ENCODE results near the gene PCSK5.
"Not testable (repeated sequence)": the region's sequence is repeated elsewhere in the genome, so short reads cannot be mapped to it uniquely, and the experiment has no call there.

The PCSK5 gene

DNA sequence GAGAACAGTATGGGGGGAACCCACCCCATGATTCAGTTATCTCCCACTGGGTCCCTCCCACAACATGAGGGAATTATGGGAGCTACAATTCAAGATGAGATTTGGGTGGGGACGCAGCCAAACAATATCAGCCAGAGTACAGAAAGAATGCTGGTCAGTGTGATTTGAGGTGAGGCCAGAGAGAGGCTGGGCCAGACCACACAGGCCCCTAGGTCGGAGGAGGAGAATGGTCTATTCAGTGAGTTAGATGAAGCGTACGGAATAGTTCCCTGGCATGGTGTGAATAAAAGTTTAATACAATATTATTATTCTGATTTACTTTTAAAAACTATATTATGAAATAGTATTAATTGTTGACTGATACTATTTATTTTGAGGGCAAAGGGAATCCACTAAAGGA, 39.7 kb downstream of the PCSK5 start:
- DNase-seq = no peak

DNA sequence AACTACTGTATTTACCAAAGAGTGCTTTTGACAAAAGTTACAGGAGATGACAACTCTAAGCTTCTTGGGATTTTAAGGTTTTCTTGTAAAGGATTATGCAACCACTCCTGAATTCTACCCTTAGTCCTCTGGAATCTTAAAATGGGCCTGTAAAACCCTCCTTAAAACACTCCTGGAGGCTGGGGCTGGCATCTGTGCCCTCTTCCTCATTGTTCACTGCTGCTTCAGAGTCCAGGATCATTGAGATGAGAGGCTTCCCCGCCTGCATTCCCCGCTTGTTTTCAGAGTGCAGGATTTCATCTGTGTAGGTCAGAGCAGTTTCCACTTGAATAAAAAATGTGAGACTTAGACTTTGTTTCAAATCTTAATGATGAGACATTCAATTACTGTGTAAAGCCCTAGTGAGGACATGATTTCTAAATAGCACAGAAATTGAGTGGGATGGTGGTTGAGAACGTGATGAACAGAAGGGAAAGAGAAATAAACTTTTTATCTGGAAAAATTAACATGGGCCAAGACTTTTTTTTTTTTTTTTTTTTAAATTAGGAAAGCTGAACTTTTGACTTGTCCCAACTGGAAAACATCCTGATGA, 40.4 kb downstream of the PCSK5 start:
- DNase-seq = no peak

DNA sequence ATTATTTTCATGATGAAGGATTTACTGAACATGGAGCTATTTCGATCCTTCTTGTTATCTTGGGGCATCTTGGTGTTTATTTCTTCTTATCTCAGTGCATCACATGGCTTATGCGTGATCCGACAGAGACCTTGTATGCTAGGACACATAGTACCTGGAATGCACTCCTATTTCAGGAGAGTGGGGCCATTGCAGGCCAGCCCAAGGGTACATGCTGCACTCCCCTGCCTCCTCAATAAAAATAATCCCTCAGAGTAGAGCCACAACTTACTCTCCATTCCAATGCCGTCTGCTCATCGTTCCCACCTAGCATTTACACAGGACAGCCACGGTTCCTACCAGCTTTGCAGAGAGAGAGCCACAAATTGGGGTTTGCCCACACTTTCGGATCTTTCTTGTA, 43.5 kb downstream of the PCSK5 start:
- no peak for DNase-seq

DNA sequence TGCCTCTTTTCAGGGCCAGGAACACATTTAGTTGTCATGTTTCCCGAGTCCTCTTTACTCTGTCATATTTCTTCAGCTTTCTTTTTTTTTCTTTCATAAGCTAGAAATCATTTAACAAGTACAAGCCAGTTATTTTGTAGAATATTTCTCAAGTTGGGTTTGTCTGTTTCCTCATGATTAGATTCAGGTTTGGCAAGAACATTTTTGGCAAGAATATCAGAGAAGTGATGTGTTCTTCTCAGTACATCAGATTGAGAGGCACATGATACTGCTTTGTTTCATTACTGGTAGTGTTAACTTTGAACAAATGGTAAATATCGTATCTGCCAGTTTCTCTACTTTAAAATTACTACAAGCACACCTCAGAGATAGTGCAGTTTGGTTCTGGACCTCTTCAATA, 45.1 kb downstream of the PCSK5 start:
- peak; percentile 60 for DNase-seq

DNA sequence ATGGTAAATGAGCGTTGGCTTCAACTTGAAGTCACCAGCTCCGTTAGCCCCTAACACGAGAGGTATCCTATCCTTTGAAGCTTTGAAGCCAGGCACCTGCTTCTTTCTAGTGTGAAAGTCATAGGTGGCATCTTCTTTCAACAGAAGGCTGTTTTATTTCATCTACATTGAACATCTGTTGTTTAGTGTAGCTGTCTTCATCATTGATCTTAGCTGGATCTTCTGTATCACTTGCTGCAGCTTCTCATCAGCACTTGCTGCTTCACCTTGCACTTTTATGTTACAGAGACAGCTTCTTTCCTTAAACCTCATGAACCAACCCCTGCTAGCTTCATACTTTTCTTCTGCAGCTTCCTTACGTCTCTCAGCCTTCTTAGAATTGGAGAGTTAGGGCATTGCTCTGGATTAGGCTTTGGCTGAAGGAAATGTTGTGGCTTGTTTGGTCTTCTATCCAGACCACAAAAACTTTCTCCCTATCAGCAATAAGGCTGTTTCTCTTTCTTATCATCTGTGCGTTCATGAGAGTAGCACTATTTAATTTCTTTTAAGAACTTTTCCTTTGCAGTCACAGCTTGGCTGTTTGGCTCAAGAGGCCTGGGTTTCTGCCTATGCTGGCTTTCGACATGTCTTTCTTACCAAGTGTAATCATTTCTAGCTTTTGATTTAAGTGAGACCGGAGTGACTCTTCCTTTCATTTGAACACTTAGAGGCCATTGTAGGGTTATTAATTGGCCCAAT, 47.2 kb downstream of the PCSK5 start:
- DNase-seq = peak; percentile 42

DNA sequence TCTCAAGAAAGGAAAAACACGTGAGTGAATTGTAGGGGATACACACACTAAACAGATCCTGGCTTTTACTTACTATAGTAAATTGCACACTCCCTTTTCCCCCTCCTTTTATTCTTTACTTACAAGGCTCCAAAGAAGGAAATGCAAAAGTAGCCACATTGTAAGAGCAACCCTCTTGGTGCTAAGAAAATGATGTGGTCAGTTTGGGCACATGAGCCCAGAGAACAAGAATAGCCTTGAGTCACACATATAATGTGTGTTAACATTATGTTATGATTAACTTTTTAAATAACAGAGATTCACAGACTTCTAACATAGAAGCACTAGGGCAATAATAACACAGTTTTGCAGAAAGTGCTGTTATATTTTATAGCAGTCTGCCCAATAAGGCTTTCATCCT, 48.5 kb downstream of the PCSK5 start:
- peak; percentile 18 for DNase-seq

DNA sequence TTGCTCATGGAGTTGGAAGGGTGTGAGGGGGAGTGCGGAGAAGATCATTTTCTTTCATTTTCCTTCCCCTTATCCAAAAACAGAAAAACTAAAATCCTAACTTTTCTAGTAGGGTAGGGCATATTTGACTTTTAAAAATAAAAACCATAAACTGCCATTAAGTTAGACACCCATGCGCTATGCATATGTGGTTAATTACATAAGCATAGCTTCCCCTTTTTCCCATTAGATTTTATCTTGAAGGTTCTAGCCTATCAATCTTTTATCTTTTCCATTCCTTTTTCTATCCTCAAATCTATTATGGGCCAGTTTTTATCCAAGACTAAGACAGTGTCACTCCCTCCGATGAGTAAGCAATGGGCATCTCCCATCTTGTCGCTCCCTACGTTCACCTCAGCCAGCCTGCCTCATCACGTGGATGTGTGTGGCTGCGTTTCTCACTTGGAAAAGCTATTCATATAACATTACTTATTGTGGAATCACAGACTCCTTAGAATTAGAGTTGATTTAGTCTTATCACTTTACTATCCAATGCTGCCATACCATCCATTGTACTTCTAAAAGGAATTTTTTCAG, 49.2 kb downstream of the PCSK5 start:
- DNase-seq = peak; percentile 57

DNA sequence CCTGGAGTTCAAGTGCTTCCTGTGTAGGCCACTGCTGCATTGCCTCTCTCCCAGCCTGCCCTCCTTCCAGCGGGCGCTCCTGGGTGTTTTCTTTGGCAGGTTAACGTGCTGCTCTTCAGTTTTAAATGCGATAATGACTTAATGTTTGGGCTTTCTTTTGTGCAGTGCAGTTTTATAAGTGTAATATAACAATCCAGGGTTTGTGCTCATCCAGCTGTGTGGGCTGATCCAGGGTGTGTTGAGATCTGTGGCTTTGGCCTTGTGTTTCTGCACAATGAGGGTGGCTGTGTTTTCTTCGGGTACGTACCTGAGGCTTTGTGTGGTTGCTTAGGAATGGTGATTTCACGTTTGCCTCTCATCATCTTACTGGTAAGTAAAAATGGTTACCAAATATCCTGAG, 50.6 kb downstream of the PCSK5 start:
- no peak for DNase-seq

DNA sequence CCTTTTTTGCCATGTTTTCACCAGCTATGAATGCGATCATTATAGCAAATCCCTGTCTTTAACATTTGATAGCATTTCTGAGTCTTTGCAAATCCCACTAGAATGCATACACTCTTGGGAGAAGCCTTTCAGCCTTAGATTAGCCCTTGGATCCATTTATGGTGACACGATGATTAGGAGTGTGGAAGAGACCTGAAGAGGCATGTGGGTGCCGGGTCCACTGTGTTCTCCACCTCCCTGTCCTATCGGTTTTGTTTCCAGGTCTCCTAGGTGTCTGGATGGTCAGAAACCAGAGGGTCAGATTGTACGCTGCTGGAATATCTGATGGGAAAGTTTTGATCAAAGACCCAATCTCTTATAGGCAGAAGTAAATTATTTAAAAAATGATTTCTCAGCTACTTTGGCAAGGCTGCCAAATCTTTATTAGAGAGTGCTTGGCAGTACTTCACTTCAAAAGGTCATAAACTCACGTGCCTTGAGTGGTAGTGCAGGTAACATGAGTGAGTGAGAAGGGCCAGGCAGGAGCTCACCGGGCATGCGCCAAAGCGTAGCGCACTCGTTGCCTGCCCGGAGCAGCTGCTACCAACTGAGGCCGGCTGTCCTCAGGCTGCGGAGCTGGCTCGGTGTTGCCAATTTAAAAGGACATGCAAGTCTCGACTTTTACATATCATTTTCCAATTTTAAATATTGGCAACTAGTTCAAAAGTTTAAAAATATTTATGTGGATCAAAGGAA, 51.3 kb downstream of the PCSK5 start:
- no peak for DNase-seq

DNA sequence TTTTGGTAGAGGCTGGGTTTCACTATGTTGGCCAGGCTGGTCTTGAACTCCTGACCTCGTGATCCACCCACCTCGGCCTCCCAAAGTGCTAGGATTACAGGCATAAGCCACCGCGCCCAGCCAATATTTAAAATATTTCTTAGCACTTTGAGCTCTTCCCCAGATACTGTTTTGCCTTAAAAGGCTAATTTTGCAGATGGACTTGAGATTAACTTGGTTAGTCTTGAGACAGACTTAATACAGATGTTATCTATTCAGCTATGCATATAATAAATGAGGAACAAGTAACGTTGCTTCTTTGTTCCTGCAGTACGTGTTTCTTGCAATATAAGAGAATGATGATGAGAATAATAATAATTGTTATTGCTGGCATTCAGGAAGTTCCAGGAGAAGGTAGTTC, 56.3 kb downstream of the PCSK5 start:
- peak; percentile 51 for DNase-seq

DNA sequence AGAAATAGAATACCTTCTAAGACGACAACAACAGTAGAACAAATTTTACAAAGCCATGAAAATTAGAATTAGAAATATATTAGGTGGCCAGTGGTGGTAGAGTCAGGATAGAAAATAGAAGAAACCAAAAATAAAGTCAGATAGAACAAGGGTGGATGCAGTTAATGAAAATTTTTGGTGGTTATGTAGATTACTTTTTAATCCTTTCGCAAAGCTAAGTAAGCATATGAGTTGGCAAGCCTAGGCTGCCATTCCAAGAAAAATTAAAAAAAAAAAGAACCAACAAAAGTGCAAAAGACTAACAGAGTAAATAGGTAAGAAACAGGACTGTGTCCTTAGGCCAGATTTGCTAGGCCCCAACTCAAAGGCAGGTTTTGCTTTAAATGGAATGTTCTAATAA, 56.8 kb downstream of the PCSK5 start:
- no peak for DNase-seq

DNA sequence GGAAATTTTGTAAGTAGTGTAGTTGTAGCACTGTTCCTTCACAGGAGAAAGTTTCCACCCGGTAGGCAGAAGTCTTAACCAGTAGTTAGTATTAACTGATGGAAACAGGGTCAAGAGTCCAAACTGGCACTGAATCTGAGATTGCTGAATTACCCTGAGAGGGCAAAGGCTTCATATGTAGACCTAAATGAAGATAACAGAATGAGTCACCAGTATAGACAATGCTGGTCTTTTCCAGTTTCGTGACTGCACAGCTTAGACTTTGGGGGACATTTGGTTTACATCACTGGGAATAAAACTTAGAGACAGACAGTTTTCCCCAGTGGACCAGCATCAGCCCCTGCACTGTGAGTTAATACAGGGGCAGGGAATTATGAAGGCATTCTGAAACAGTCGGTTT, 60.5 kb downstream of the PCSK5 start:
- no peak for DNase-seq

DNA sequence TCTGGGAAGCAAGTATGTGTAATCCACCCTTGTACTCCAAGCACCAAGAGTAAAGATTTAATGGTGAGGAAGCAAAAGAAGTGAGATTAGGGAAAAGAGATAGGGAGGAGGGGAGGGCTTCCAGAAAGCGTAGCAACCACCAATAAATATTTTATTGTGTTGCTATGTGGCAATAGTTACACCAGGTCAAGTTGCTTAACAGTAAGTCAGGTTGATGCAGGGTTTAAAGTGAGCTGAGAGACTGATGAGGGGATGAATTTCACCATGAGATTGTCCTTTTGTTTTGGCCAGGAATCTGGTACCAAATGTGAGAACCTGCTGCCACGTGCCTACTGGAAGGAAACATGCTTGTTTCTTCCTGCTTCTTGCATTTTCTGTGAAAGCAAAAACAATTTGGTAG, 62.7 kb downstream of the PCSK5 start:
- no peak for DNase-seq

DNA sequence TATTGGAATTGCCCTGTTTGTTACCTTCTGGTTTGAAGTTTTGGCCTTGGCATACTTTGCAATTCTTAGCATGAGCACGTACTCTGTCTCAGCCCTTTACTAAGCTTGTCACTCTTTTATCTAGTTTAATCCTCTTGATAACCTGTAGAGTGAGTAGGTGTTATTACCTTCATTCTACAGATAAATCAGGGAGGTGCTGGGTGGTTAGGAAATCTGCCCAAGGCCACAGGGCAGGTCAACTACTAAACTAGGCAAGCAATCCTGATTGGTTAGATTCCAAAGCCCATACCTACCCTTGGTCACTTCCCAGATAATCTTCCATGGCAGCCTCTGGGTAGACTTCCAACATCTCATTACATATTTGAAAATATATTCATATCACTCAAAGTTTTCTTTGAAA, 65.7 kb downstream of the PCSK5 start:
- DNase-seq = no peak

DNA sequence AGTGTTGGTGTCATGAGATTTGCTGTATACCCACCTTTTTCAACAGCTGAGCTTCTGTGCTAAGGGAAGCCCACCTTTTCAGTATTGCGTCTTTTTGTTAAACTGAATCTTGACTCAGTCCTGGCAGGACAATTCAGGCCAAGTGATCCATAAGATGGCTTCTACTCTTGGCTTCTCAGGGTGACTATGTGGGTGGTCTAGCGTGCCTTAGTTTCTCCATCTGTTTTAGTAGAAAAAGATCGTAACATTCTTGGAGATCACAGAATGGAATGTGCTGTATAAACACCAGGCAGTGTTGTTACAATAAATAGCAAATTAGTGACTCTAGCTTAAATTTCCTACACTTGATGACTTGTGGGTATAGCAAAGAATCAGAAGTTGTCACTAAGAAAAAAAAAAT, 66.6 kb downstream of the PCSK5 start:
- DNase-seq = no peak

DNA sequence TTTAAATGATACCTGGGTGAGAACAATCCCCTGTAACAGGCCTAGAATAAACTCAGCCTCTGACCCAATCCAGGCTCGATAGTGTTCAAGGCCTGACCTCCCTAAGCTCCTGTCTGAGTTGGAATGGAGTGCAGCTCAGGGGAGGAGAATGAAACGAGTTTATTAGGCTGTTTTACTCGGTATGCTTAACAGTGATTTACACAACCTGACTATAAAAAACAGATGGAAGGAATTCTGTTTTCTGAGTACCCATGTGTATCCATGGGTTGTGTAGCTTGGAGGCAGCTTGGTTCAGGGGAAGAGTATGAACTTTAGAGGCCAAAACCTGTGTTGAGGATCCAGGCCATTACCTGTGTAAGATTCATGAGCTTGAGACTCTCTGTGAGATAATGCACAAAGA, 67.8 kb downstream of the PCSK5 start:
- no peak for DNase-seq

DNA sequence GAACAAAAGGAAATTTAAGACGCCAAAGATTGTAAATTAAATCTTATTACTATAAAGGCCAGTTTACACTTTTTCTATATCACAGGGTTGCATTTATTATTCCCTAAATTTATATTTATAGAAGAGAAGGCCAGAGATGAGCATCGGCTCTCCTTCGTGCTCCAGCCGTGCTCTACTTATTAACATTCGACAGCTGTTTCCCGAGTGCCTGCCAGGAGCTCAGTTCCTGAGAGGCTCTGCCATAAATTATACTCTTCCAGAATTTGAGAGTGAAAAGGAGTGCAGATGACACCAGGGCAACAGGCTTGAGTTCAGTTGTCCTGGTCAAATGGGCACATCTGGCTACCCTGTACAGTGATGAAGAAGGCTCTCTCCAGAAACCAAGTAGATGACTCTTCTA, 70.1 kb downstream of the PCSK5 start:
- no peak for DNase-seq

DNA sequence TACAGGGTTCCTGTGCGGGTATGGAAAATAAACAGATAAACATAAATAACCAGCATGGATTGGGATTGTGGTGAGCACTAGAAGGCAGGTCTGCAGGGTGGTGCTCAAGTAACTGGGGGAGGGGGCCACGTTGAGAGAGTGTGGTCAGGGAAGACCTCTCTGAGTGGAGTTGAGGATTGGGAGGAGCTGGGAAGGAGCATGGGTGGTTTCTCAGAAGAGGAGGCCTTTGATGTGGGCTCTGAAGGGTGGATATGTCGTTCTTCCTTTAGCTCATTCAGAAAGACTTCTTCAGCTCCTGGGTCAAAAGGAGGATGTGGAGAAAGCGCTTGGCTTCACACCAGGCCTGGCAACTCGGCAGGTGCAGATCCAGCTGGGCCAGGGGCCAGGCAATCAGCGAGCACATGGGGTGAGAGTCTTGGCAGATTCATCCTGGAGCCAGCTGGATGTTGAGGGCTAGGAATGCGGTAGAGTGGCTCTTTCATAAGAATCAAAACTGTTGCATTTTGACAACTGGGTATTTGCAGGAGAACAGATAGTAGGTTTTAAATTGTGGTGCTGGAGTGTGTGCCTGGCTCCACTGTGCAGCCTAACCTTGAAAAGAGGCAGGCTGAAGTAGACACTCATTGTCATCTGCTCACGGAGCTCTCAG, 71.7 kb downstream of the PCSK5 start:
- no peak for DNase-seq

DNA sequence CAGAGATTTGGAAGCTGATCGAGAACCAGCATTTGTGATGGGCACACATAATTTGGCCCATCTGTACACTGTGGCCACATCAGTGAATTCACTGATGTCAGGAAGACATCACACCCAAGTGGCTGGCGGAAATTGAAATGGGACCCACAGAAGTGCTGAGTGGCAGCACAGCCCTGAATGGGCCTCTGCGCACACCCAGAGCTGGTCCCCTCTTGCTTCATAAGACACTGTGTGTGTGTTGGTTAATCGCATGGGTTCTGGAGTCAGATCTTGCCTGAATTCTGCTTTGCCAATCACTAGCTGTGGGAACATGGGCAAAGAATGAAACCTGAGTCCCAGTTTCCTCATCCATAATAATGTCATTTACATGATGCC, 72.2 kb downstream of the PCSK5 start:
- DNase-seq = no peak

DNA sequence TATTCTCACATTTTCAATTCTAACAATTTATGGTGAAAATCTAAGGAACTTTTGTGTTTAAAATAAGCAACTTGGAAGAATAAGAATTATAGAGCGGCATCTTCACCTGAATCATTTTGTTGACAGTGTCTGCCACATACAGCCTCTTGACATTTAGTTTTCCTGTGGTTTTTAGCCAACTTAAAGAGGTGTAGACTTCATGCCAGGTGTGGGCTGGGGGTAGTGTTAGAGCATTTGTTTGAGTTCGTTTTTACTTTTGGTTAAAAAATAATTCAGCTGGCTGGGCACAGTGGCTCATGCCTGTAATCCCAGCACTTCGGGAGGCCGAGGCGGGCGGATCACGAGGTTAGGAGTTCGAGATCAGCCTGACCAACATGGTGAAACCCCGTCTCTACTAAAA, 72.8 kb downstream of the PCSK5 start:
- not testable (repeated sequence) for DNase-seq

DNA sequence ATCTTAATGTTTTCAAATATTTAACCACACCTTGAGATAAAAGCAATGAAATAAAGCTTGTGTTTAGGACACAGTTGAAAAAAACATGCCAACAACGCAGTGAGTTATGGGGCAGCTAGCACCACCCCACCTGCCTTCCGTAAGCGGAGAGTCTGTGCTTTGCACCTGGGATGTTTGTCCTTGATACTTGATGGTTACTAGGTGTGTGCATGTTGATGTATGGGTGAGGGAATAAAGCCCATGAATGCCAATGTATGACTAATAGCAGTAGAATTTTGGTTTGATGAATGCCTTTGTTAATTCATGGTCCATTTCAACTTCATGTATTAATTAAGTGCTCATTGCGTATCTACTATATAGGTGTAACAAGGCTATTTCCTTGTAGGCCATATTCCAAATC, 74.0 kb downstream of the PCSK5 start:
- no peak for DNase-seq

DNA sequence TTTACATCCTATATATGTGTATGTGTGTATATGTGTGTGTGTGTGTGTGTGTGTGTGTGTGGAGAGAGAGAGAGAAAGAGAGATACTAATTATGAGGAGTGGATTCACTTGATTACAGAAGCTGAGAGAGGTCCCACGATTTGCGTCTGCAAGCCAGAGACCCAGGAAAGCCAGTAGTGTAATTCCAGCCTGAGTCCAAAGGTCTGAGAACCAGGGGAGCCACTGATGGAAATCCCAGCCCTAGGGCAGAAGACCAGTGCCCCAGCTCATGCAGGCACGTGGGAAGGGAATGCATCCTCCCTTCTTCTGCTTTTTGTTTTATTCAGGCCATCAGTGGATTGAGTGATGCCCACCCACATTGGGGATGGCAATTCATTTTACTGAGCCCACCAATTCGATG, 74.8 kb downstream of the PCSK5 start:
- no peak for DNase-seq

DNA sequence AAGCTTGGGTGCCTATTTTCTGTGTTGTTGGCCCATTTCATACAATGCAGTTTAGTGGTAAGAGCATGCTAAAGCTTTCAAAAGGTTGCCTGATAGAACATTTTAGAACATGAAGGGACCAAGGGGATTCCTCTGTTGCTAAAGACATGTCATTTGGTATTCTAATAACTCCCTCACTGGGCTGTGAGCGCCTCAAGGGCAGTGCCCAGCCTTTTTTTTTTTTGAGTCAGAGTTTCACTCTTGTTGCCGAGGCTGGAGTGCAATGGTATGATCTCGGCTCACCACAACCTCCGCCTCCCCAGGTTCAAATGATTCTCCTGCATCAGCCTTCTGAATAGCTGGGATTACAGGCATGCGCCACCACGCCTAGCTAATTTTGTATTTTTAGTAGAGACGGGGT, 77.1 kb downstream of the PCSK5 start:
- no peak for DNase-seq
